Measurements from ENCODE around the gene KCNG2.

The KCNG2 gene

GRCh38 chr18:79931475-79931874 is 133.7 kb downstream of the KCNG2 start:
- DNase-seq (ENCODE audit: low read depth) = no peak
- no peak for TF ChIP-seq CTCF (conservative IDR thresholded peaks at IDR 0.05; ENCODE audit: low read depth, low read length)
- H3K4me3 ChIP-seq (ENCODE audit: low read length) = no peak overlapping the region

GRCh38 chr18:79932907-79933306 is 135.2 kb downstream of the KCNG2 start:
- no peak for DNase-seq (ENCODE audit: low read depth)
- no peak for TF ChIP-seq CTCF (conservative IDR thresholded peaks at IDR 0.05; ENCODE audit: low read depth, low read length)

GRCh38 chr18:79933765-79934164 is 136.0 kb downstream of the KCNG2 start:
- H3K4me3 ChIP-seq (ENCODE audit: low read length) = no peak overlapping the region
- no peak for DNase-seq (ENCODE audit: low read depth)
- TF ChIP-seq CTCF (conservative IDR thresholded peaks at IDR 0.05; ENCODE audit: low read depth, low read length) = no peak

More at GRCh38 chr18:79932907-79933306, 135.2 kb downstream of the KCNG2 start:
- H3K4me3 ChIP-seq (ENCODE audit: low read length) = no peak overlapping the region

- DNase-seq (ENCODE audit: low read depth) = no peak
- no peak for TF ChIP-seq CTCF (conservative IDR thresholded peaks at IDR 0.05; ENCODE audit: low read depth, low read length)
- no peak overlapping the region for H3K4me3 ChIP-seq (ENCODE audit: low read length)
These were observed 136.8 kb downstream of the KCNG2 start for GRCh38 chr18:79934311-79935097.

GRCh38 chr18:79935098-79935480 is 137.4 kb downstream of the KCNG2 start:
- DNase-seq (ENCODE audit: low read depth) = no peak
- no peak for TF ChIP-seq CTCF (conservative IDR thresholded peaks at IDR 0.05; ENCODE audit: low read depth, low read length)
- H3K4me3 ChIP-seq (ENCODE audit: low read length) = no peak overlapping the region

GRCh38 chr18:79935499-79935898 is 137.8 kb downstream of the KCNG2 start:
- H3K4me3 ChIP-seq (ENCODE audit: low read length) = no peak overlapping the region
- no peak for TF ChIP-seq CTCF (conservative IDR thresholded peaks at IDR 0.05; ENCODE audit: low read depth, low read length)
- no peak for DNase-seq (ENCODE audit: low read depth)

GRCh38 chr18:79935925-79936324 is 138.2 kb downstream of the KCNG2 start:
- H3K4me3 ChIP-seq (ENCODE audit: low read length) = no peak overlapping the region
- TF ChIP-seq CTCF (conservative IDR thresholded peaks at IDR 0.05; ENCODE audit: low read depth, low read length) = no peak
- no peak for DNase-seq (ENCODE audit: low read depth)

Data from retinal pigment epithelial cell (primary cell).